ENCODE measurements around the gene HAPSTR1.
"Not testable (repeated sequence)": the region's sequence is repeated elsewhere in the genome, so short reads cannot be mapped to it uniquely, and the experiment has no call there.

Gene HAPSTR1

DNA sequence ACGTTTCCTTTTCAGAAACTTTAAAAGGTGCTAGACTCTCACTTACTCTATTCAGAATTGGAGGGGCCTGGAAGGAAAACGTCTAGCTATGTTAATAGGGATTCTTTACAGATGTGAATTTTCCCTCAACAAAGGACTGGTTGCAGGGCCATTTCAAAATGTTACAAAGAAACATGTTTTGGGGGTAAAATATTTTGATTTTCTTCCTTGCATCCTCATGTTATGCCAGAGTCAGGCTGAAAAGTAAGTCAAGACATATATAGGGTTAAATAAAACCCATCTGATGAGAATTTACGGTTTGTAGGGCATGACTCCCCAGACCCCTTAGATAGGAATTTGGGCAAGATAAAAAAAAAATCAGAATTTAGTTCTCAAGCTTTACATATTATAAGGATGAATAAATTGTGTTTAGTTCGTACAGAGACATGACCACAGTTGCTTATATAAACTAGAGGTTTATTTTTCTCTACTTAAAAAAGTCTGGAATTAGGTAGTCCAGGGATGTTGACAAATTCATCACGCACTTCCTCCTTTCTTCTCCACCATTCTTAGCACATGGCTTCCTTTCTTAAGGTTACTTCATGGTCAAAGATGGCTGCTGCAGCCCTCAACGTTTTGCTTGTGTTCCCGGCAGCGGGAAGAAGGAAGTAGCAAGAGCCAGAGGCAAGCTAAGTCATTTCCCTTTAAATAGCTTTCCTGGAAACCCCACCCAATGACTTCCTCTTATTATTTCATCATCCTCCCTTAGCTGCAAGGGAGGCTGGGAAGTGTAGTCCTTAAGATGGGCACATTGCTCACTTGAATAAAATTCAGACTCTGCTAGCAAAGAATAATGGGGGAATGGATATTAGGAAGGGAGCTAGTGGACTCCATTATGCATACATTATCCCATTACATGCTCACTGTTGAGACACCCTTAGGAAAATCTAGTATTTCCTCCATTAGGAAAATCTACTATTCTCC lies 12.7 kb upstream of the HAPSTR1 start:
- not testable (repeated sequence) for H3K4me3 Mint-ChIP-seq; H3K27me3 Mint-ChIP-seq; H3K4me1 Mint-ChIP-seq; DNase-seq (ENCODE audit: low spot score in 2 of 2); H3K9me3 Mint-ChIP-seq; H3K27ac Mint-ChIP-seq (ENCODE audit: low read depth); ATAC-seq (replicated peaks; ENCODE audit: extremely low read depth, poor library complexity, severe bottlenecking); H3K36me3 Mint-ChIP-seq (ENCODE audit: insufficient read depth)

DNA sequence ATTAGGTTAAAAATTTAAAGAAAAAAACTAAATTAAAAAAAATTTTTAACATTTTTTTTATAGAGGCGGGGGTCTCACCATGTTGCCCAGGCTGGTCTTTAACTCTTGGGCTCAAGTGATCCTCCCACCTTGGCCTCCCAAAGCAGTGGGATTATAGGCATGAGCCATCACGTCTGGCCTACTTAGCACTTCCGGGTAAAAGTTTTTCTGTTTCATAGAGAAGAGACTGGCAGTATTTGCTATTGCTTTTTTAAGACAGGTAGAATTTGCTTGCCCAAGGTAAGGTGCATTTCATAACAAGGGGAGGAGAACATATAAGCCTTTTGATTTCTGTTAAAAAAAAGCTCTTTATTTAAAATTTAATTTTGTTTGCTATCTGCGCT lies 12.0 kb upstream of the HAPSTR1 start:
- ATAC-seq (replicated peaks; ENCODE audit: extremely low read depth, poor library complexity, severe bottlenecking), result no peak
- Mint-ChIP-seq H3K27me3 (no peaks in the 10 kb centered on the region), H3K36me3 (ENCODE audit: insufficient read depth) (peaks cover 4% of the 10 kb centered on the region), H3K4me1 (peaks cover 9% of the 10 kb centered on the region), H3K4me3 (no peak overlapping the region), H3K27ac (ENCODE audit: low read depth) (no peak overlapping the region), H3K9me3 (no peaks in the 10 kb centered on the region)
- DNase-seq (ENCODE audit: low spot score in 2 of 2), result no peak

DNA sequence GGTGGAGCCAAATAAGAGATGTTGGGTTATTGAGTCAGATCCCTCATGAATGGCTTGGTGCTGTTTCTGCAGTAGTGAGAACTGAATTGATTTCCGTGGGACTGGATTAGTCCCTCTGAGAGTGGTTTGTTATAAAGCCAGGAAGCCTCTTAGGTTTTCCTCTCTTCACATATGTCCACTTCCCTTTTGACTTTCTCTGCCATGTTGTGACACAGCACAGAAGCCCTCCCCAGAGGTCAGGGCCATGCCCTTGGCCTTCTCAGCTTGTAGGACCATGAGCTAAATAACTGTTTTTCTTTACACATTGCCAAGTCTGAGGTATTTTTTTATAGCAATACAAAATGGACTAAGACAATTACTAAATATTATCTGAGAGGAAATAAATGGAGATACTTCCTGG lies 10.3 kb upstream of the HAPSTR1 start:
- Mint-ChIP-seq H3K36me3 (ENCODE audit: insufficient read depth) (peaks cover 4% of the 10 kb centered on the region), H3K9me3 (no peaks in the 10 kb centered on the region), H3K27me3 (no peaks in the 10 kb centered on the region), H3K4me1 (peaks cover 9% of the 10 kb centered on the region), H3K27ac (ENCODE audit: low read depth) (peak overlapping the region; percentile 83), H3K4me3 (no peak overlapping the region)
- ATAC-seq (replicated peaks; ENCODE audit: extremely low read depth, poor library complexity, severe bottlenecking) (no peak), DNase-seq (ENCODE audit: low spot score in 2 of 2) (no peak)

DNA sequence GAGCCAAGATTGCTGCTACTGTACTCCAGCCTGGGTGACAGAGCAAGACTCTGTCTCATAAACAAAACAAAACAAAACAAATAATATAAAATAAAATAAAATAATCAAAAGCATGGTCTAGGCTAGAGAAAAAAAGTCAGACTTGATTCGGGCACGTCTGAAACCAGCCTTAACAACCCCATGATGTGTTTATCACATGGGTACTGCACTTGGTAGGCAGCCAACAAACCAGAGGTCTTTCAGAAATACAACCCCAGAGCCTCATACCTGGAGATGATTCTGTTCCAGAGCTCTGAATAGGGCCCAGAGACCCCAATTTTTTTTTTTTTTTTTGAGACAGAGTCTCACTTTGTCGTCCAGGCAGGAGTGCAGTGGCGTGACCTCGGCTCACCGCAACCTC lies 9.6 kb upstream of the HAPSTR1 start:
- Mint-ChIP-seq H3K27ac (ENCODE audit: low read depth) (peak overlapping the region; percentile 83), H3K9me3 (no peaks in the 10 kb centered on the region), H3K36me3 (ENCODE audit: insufficient read depth) (peaks cover 4% of the 10 kb centered on the region), H3K4me1 (peaks cover 9% of the 10 kb centered on the region), H3K4me3 (no peak overlapping the region), H3K27me3 (no peaks in the 10 kb centered on the region)
- ATAC-seq (replicated peaks; ENCODE audit: extremely low read depth, poor library complexity, severe bottlenecking) (peak; percentile 60), DNase-seq (ENCODE audit: low spot score in 2 of 2) (peak in 1 of 2 donors; percentile 11)

- peak in 1 of 2 donors; percentile 69 for DNase-seq (ENCODE audit: low spot score in 2 of 2)
- Mint-ChIP-seq H3K27me3 (no peaks in the 10 kb centered on the region), H3K4me3 (peak overlapping the region; percentile 10), H3K4me1 (peaks cover 9% of the 10 kb centered on the region), H3K9me3 (no peaks in the 10 kb centered on the region), H3K27ac (ENCODE audit: low read depth) (peak overlapping the region; percentile 83), H3K36me3 (ENCODE audit: insufficient read depth) (peaks cover 4% of the 10 kb centered on the region)
- ATAC-seq (replicated peaks; ENCODE audit: extremely low read depth, poor library complexity, severe bottlenecking), result peak; percentile 91
Observed at GRCh38 chr16:9082422-9082821, 9.0 kb upstream of the HAPSTR1 start.

GRCh38 chr16:9087733-9088132 lies 3.7 kb upstream of the HAPSTR1 start:
- DNase-seq (ENCODE audit: low spot score in 2 of 2); H3K27ac Mint-ChIP-seq (ENCODE audit: low read depth); H3K9me3 Mint-ChIP-seq; ATAC-seq (replicated peaks; ENCODE audit: extremely low read depth, poor library complexity, severe bottlenecking); H3K4me3 Mint-ChIP-seq; H3K27me3 Mint-ChIP-seq; H3K4me1 Mint-ChIP-seq: not testable (repeated sequence)
- peaks cover 19% of the 10 kb centered on the region for H3K36me3 Mint-ChIP-seq (ENCODE audit: insufficient read depth)

DNA sequence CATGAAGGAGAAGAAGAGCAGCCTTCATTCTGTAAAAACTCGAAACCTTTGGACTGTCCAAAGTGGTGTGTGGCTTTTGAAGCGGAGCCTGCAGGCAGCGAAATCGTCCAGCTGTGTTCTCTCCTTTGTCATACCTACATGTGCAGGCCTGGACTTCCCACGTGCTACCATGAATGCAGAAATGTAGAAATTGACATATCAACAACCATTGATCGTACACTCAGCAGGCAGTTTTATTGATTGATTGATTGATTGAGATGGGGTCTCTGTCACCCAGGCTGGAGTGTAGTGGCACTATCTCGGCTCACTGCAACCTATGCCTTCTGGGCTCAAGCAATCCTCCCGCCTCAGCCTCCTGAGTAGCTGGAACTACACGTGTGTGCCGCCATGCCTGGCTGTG lies 2.6 kb upstream of the HAPSTR1 start:
- Mint-ChIP-seq H3K4me1 (peaks cover 21% of the 10 kb centered on the region), H3K27ac (ENCODE audit: low read depth) (no peak overlapping the region)
- ATAC-seq (replicated peaks; ENCODE audit: extremely low read depth, poor library complexity, severe bottlenecking), result no peak

GRCh38 chr16:9089660-9090059 lies 1.8 kb upstream of the HAPSTR1 start:
- no peak for ATAC-seq (replicated peaks; ENCODE audit: extremely low read depth, poor library complexity, severe bottlenecking)
- Mint-ChIP-seq H3K4me1 (peaks cover 28% of the 10 kb centered on the region), H3K9me3 (no peaks in the 10 kb centered on the region), H3K36me3 (ENCODE audit: insufficient read depth) (peaks cover 35% of the 10 kb centered on the region), H3K27ac (ENCODE audit: low read depth) (peak overlapping the region; percentile 84), H3K4me3 (peak overlapping the region; percentile 98), H3K27me3 (no peaks in the 10 kb centered on the region)
- DNase-seq (ENCODE audit: low spot score in 2 of 2), result no peak

More for the DNA sequence above, 2.6 kb upstream of the HAPSTR1 start:
- Mint-ChIP-seq H3K4me3 (no peak overlapping the region), H3K27me3 (no peaks in the 10 kb centered on the region), H3K9me3 (no peaks in the 10 kb centered on the region), H3K36me3 (ENCODE audit: insufficient read depth) (peaks cover 28% of the 10 kb centered on the region)
- DNase-seq (ENCODE audit: low spot score in 2 of 2), result no peak

DNA sequence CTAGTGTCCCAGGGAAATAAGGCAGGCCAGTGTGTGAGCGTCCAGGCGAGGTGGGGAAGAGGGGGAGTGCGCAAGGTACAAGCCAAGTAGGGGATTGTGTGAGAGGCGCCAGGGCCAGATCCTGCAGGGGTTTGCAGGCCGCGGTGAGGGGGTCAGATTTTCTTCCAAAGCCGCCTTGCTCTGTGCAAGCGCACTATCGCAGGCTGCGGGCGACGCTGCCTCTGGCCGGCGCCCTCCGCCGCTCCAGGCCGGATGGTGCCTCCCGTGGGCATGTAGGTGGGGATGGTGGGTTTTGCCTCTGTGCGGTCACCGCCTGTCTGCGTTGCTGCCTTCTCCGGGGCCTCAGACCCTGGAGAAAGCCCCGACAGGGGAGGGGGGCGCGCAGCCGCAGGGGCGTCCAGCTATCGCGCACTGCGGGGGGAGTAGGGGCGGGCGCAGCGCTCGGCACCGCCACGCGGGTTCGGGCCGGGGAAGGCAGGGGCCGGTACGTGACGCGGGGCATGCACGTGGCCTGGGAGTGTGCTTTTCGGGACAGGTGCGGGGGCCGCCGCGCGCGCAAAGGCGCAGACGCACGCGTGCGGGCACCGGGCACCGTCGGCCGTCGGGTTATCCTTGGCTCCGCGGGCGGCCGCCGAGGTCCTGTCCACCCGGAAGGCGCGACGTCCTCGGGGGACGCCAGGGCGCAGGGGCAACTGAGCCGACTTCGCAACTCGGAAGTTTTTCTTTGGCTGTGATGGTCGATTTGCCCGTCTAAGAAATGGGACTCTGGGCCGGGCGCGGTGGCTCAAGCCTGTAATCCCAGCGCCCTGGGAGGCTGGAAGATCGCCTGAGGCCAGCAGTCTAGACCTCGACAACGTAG lies 1.1 kb upstream of the HAPSTR1 start:
- Mint-ChIP-seq H3K4me3 (peak overlapping the region; percentile 98), H3K36me3 (ENCODE audit: insufficient read depth) (peaks cover 38% of the 10 kb centered on the region), H3K4me1 (peaks cover 35% of the 10 kb centered on the region), H3K27ac (ENCODE audit: low read depth) (peak overlapping the region; percentile 89), H3K27me3 (no peaks in the 10 kb centered on the region), H3K9me3 (no peaks in the 10 kb centered on the region)
- DNase-seq (ENCODE audit: low spot score in 2 of 2) (peak; percentile 17 to 28), ATAC-seq (replicated peaks; ENCODE audit: extremely low read depth, poor library complexity, severe bottlenecking) (no peak)

DNA sequence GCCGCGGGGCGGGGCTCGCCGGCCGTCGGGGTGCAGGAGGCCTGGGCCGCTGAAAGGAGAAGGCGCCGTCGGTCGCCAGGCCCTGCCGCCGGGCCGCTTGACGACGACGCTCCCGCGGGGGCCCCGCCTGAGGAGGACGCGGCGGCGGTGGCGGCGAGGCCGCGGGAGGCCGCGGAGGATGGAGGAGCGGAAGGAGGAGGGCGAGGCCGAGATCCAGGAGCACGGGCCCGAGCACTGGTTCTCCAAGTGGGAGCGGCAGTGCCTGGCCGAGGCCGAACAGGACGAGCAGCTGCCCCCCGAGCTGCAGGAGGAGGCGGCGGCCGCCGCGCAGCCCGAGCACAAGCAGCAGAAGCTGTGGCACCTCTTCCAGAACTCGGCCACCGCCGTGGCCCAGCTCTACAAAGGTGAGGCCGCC lies 430 bp downstream of the HAPSTR1 start:
- peak overlapping the region; percentile 89 for H3K27ac Mint-ChIP-seq (ENCODE audit: low read depth)
- no peaks in the 10 kb centered on the region for H3K9me3 Mint-ChIP-seq
- H3K4me3 Mint-ChIP-seq, result peak overlapping the region; percentile 98
- DNase-seq (ENCODE audit: low spot score in 2 of 2) (peak; percentile 28 to 34), ATAC-seq (replicated peaks; ENCODE audit: extremely low read depth, poor library complexity, severe bottlenecking) (peak; percentile 10)
- H3K27me3 Mint-ChIP-seq, result no peaks in the 10 kb centered on the region
- H3K4me1 Mint-ChIP-seq, result peaks cover 46% of the 10 kb centered on the region
- peaks cover 49% of the 10 kb centered on the region for H3K36me3 Mint-ChIP-seq (ENCODE audit: insufficient read depth)

DNA sequence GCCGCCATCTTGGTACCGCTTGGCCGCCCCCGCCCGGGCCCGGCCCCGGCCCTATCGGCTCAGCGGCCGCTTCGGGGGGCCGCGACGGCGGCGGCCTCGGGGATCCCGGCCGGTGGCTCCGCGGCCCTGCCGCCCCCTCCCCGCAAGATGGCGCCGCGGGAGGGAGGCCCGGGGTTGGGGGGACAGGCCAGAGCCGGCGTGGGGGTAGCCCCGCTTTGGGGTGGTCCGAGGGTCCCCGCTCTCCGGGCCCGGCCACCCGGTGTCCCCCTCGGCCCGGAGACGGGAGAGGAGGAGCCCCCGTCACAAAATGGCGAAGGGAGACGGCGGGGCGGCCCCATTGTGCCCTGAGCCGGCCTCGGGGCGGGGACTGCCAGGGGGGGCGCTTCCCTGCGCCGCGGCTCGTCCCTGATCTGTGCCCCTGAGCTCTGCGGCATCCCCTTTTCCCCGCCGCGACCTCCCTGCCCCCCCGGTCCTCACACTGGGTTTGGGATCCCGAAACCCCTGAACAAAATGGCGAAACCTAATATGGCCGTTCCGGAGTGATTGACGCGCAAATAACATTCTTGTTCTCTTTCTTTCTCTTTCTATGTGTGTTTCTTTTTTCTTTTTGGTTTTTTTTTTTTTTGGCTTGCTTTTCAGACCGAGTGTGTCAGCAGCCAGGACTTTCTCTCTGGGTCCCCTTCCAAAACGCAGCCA lies 986 bp downstream of the HAPSTR1 start:
- Mint-ChIP-seq H3K4me3 (peak overlapping the region; percentile 98), H3K27ac (ENCODE audit: low read depth) (peak overlapping the region; percentile 99), H3K36me3 (ENCODE audit: insufficient read depth) (peaks cover 53% of the 10 kb centered on the region), H3K9me3 (no peaks in the 10 kb centered on the region), H3K4me1 (peaks cover 49% of the 10 kb centered on the region), H3K27me3 (no peaks in the 10 kb centered on the region)
- ATAC-seq (replicated peaks; ENCODE audit: extremely low read depth, poor library complexity, severe bottlenecking) (no peak), DNase-seq (ENCODE audit: low spot score in 2 of 2) (peak; percentile 25 to 39)

- DNase-seq (ENCODE audit: low spot score in 2 of 2), result peak; percentile 13 to 23
- peaks cover 58% of the 10 kb centered on the region for H3K36me3 Mint-ChIP-seq (ENCODE audit: insufficient read depth)
- H3K27me3 Mint-ChIP-seq, result no peaks in the 10 kb centered on the region
- peak overlapping the region; percentile 99 for H3K27ac Mint-ChIP-seq (ENCODE audit: low read depth)
- H3K4me1 Mint-ChIP-seq, result peaks cover 54% of the 10 kb centered on the region
- no peak for ATAC-seq (replicated peaks; ENCODE audit: extremely low read depth, poor library complexity, severe bottlenecking)
- no peaks in the 10 kb centered on the region for H3K9me3 Mint-ChIP-seq
- peak overlapping the region; percentile 98 for H3K4me3 Mint-ChIP-seq
Observed at GRCh38 chr16:9092978-9093344, 1.5 kb downstream of the HAPSTR1 start.

Data from central memory CD8-positive, alpha-beta T cell (primary cell).